OCI-LY1 (cell line): ENCODE results near the gene ENDOU.

Experiments
- H2AFZ ChIP-seq: fragments of 200-600 bp; sonication (generic), shearing (Covaris generic); 2 replicates; pipeline ENCODE4 v1.6.0; 2014; ENCODE audit warnings: antibody characterized with exemption, mild to moderate bottlenecking, low read length
- H3F3A ChIP-seq: fragments of 200-600 bp; sonication (generic), shearing (Covaris generic); 2 replicates; pipeline ENCODE4 v1.6.0; 2014; ENCODE audit warnings: mild to moderate bottlenecking, antibody characterized with exemption, low read length, moderate library complexity; ENCODE audit not compliant: insufficient read depth
- H3K27ac ChIP-seq: fragments of 200-600 bp; sonication (generic); 2 replicates; pipeline ENCODE4 v1.5.1; 2014; ENCODE audit warnings: low read length, mixed run types, mild to moderate bottlenecking, low read depth; ENCODE audit not compliant: poor library complexity, severe bottlenecking
- H3K27me3 ChIP-seq: fragments of 200-600 bp; sonication (generic); 2 replicates; pipeline ENCODE4 v1.6.0; 2014; ENCODE audit warnings: antibody characterized with exemption, mild to moderate bottlenecking, low read length, moderate library complexity; ENCODE audit not compliant: insufficient read depth
- H3K36me3 ChIP-seq: fragments of 200-600 bp; sonication (generic); 2 replicates; pipeline ENCODE4 v1.6.1; 2014; ENCODE audit warnings: mild to moderate bottlenecking, antibody characterized with exemption, low read length, moderate library complexity, mixed read lengths; ENCODE audit not compliant: insufficient read depth
- H3K4me1 ChIP-seq: fragments of 200-600 bp; sonication (generic); 2 replicates; pipeline ENCODE4 v1.5.1; 2014; ENCODE audit warnings: mild to moderate bottlenecking, low read length, moderate library complexity; ENCODE audit not compliant: insufficient read depth, severe bottlenecking
- H3K4me2 ChIP-seq: fragments of 200-600 bp; sonication (generic), shearing (Covaris generic); 2 replicates; pipeline ENCODE4 v1.6.1; 2014; ENCODE audit warnings: low read length
- H3K4me3 ChIP-seq: fragments of 200-600 bp; sonication (generic); 2 replicates; pipeline ENCODE4 v1.5.1; 2014; ENCODE audit warnings: low read length, low read depth, mild to moderate bottlenecking, mixed read lengths; ENCODE audit not compliant: poor library complexity, severe bottlenecking
- H3K79me2 ChIP-seq: fragments of 200-600 bp; shearing (Covaris generic); 2 replicates; pipeline ENCODE4 v1.6.1; 2016; ENCODE audit warnings: mixed run types, low read length, mixed read lengths; ENCODE audit not compliant: insufficient read depth
- H3K9ac ChIP-seq: fragments of 200-600 bp; sonication (generic), shearing (Covaris generic); 2 replicates; pipeline ENCODE4 v1.6.1; 2014; ENCODE audit warnings: mild to moderate bottlenecking, low read length, mixed read lengths
- H3K9me2 ChIP-seq: fragments of 200-600 bp; sonication (generic), shearing (Covaris generic); 2 replicates; pipeline ENCODE4 v1.6.1; 2014; ENCODE audit warnings: low read depth, mild to moderate bottlenecking, low read length, mixed read lengths
- H3K9me3 ChIP-seq: fragments of 200-600 bp; shearing (Covaris generic); 2 replicates; pipeline ENCODE4 v1.6.1; 2014; ENCODE audit warnings: low read length, mixed read lengths
- H4K20me1 ChIP-seq: fragments of 200-600 bp; sonication (generic), shearing (Covaris generic); 2 replicates; pipeline ENCODE4 v1.6.0; 2016; ENCODE audit warnings: mild to moderate bottlenecking, low read length; ENCODE audit not compliant: insufficient read depth
- EZH2 ChIP-seq: fragments of 200-600 bp; sonication (generic), shearing (Covaris generic); IDR thresholded peaks from 2 replicates; pipeline ENCODE4 v1.8.0; 2017; ENCODE audit warnings: borderline replicate concordance, mixed run types, mild to moderate bottlenecking, antibody characterized with exemption, low read length, moderate library complexity, mixed read lengths
- TF ChIP-seq, protein P1 (sequence below): fragments of 200-600 bp; sonication (generic), shearing (Covaris generic); IDR thresholded peaks from 2 replicates; pipeline ENCODE4 v1.5.1; 2017; ENCODE audit warnings: mild to moderate bottlenecking, antibody characterized with exemption, low read length, moderate library complexity, mixed read lengths

ENDOU gene

DNA sequence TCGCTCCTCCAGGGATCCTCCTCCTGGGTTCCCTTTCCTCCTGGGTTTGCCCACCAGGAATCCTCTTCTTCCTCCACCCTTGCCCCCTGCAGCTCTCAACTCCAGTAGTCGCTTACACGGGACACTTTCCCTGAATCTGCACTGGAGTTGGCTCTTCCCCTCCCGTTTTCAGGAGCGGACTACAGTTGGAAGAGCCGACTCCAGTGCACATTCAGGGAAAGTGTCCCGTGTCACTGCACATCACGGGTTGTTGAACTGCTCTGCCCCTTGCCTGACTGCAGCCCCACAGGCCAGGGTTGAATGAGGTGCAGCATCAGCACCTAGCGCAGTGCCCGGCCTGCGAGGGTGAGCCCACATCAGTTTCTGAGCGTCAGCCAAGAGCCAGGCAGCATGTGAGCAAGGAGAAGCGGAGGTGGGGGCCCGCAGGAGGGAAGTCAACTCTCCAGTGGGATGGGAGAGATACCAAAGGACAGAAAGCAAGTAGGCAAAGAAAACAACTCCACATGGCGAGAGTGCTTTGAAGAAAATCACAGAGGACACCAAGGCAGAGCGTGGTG lies 20.3 kb upstream of the ENDOU start:
- Histone ChIP-seq H3K9me3 (no peaks in the 10 kb centered on the region), H3K4me1 (peaks cover 12% of the 10 kb centered on the region), H3F3A (peaks cover 5% of the 10 kb centered on the region; the same call in 1 of the 2 replicates), H3K27me3 (no peaks in the 10 kb centered on the region; the same call in 1 of the 2 replicates), H3K4me2 (no peak overlapping the region), H3K9ac (no peak overlapping the region), H3K79me2 (no peaks in the 10 kb centered on the region), H4K20me1 (no peaks in the 10 kb centered on the region), H3K36me3 (no peaks in the 10 kb centered on the region), H2AFZ (no peak overlapping the region), H3K4me3 (no peak overlapping the region), H3K27ac (no peak overlapping the region), H3K9me2 (no peaks in the 10 kb centered on the region)
- no peak for TF ChIP-seq EZH2
- TF ChIP-seq, protein P1, sequence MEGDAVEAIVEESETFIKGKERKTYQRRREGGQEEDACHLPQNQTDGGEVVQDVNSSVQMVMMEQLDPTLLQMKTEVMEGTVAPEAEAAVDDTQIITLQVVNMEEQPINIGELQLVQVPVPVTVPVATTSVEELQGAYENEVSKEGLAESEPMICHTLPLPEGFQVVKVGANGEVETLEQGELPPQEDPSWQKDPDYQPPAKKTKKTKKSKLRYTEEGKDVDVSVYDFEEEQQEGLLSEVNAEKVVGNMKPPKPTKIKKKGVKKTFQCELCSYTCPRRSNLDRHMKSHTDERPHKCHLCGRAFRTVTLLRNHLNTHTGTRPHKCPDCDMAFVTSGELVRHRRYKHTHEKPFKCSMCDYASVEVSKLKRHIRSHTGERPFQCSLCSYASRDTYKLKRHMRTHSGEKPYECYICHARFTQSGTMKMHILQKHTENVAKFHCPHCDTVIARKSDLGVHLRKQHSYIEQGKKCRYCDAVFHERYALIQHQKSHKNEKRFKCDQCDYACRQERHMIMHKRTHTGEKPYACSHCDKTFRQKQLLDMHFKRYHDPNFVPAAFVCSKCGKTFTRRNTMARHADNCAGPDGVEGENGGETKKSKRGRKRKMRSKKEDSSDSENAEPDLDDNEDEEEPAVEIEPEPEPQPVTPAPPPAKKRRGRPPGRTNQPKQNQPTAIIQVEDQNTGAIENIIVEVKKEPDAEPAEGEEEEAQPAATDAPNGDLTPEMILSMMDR = no peak

DNA sequence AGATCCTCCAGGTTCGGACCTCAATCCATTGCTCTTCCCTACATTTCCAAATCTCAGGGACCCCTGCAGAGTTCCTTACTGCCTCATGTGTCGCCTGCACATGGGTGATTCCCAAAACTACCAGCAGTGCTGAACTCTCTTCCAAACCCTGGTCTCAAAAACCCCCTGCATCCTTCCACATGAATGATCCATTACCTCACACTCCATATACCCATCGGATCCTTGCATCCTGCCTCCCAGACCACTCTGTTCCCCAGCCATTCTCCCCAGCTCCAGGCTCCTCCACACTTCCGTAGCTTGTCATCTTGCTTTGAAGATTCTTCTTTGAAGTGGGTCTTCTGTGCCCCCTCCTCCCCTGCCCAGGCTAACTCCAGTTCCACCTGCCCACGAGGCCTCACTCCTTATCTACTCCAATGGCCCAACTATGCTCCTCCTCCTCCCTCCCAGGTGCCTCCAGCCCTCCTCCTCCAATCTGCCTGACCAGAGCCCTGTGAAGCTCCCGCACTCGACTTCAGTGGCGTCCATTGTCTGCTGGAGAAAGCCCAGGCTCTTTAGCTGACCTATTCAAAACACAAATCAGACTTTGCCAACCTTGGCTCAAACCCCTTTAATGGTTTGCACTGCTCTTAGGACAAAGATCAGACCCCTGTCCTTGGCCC lies 19.6 kb upstream of the ENDOU start:
- Histone ChIP-seq H3K4me2 (no peak overlapping the region), H3K4me3 (no peak overlapping the region), H2AFZ (no peak overlapping the region), H3K36me3 (no peaks in the 10 kb centered on the region), H3K9me3 (no peaks in the 10 kb centered on the region), H4K20me1 (no peaks in the 10 kb centered on the region), H3K79me2 (no peaks in the 10 kb centered on the region), H3K9ac (no peak overlapping the region), H3K27me3 (no peaks in the 10 kb centered on the region; the same call in 1 of the 2 replicates), H3K9me2 (no peaks in the 10 kb centered on the region), H3K4me1 (peaks cover 19% of the 10 kb centered on the region), H3K27ac (no peak overlapping the region), H3F3A (peaks cover 5% of the 10 kb centered on the region; the same call in 1 of the 2 replicates)
- TF ChIP-seq EZH2 = no peak
- TF ChIP-seq, protein P1 = no peak

DNA sequence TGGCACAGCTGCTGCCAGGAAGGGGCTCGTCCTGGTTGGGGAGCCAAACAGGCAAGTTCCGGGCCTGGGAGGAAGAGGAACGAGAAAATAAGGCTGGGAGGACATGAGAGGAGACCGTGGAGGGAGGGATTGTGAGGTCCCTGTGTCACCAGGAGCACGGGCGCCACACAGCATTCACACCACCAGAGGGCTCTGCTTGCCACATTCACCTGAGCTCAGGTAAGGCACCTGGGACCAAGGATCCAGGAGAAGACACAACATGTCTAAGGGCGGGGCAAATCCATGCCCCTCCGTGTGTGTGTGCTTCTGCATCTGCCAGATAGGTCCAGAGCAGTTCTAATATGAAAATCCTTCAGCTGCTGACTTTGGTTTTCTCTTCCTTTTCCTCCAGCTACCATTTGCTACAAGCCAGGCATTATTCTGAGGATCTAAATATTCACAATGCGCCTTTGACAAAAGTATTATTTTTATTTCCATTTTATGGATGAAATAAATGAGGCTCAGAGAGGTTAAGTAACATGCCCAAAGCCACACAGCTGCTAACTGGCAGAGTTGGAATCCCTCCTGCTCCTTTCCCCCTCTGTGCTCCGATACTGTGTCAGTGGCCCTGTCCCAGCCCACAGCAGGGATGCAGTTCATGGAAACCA lies 18.8 kb upstream of the ENDOU start:
- no peaks in the 10 kb centered on the region for H4K20me1 ChIP-seq
- peaks cover 5% of the 10 kb centered on the region; the same call in 1 of the 2 replicates for H3F3A ChIP-seq
- H3K4me2 ChIP-seq = no peak overlapping the region
- H3K4me3 ChIP-seq = no peak overlapping the region
- no peaks in the 10 kb centered on the region for H3K9me3 ChIP-seq
- no peaks in the 10 kb centered on the region for H3K27me3 ChIP-seq
- no peak overlapping the region for H3K9ac ChIP-seq
- peaks cover 23% of the 10 kb centered on the region for H3K4me1 ChIP-seq
- H3K9me2 ChIP-seq = no peaks in the 10 kb centered on the region
- H3K79me2 ChIP-seq = no peaks in the 10 kb centered on the region
- no peaks in the 10 kb centered on the region for H3K36me3 ChIP-seq
- no peak for TF ChIP-seq EZH2
- TF ChIP-seq, protein P1 = peak; percentile 75
- no peak overlapping the region for H3K27ac ChIP-seq
- H2AFZ ChIP-seq = no peak overlapping the region
